Mucosa of descending colon (tissue), 3 donors: Measurements from ENCODE around the gene GRB14. TPM values are rescaled to one million over a fixed set of nuclear protein-coding genes. Genes with fewer than 3 reads are reported as not detected.

Source experiments
- ATAC-seq: fragments of 200-7000 bp; cut with Tn5 transposase; one replicate; pipeline ENCODE4 v1.9.1; 2020; ENCODE audit warnings: mild to moderate bottlenecking, moderate library complexity
- DNase-seq, 3 donors: peaks; one replicate each; pipeline ENCODE4 v3.0.0-alpha.2; 2020
- H3K36me3 ChIP-seq: fragments of 200-600 bp; one replicate; pipeline ENCODE4 v1.8.0; 2021; ENCODE audit warnings: low read depth, mild to moderate bottlenecking
- H3K4me1 ChIP-seq: fragments of 200-600 bp; one replicate; pipeline ENCODE4 v1.8.0; 2021; ENCODE audit warnings: low read depth, mild to moderate bottlenecking
- H3K4me3 ChIP-seq: fragments of 200-600 bp; one replicate; pipeline ENCODE4 v1.8.0; 2021; ENCODE audit warnings: mild to moderate bottlenecking
- H3K9me3 ChIP-seq: fragments of 200-600 bp; one replicate; pipeline ENCODE4 v1.8.0; 2021; ENCODE audit warnings: mild to moderate bottlenecking
- CTCF ChIP-seq: fragments of 200-600 bp; IDR thresholded peaks from one replicate; pipeline ENCODE4 v1.8.0; 2022; ENCODE audit warnings: antibody characterized with exemption, mild to moderate bottlenecking
- intact Hi-C, 2 donors: fragments of 100-400 bp; cut with DNase I in 1 of 2; cut with micrococcal nuclease in 1 of 2; formaldehyde crosslinking; loops; one replicate each; pipeline versions ENCODE4 v1.11.0 to v1.11.1; 2022; cut with DNase I, micrococcal nuclease
- total RNA-seq, 3 donors: library from RNA; stranded (reverse); fragmentation: NEBNext Ultra II Directional in 2 of 3; extraction: Animal tissue kit (Norgen Biotek cat#: 25700) in 2 of 3; gene quantifications; one replicate each; pipeline versions ENCODE4 v1.2.1 to v1.2.4, GENCODE V29; 2021 to 2023
- donor health status: DM: no; HTN: no; CAD: no; lungs with moderate emphysema.
- donor health status: DM: no; HTN: no; CAD: no.
- donor health status: DM: no; HTN: yes; CAD: no.

The GRB14 gene
- total RNA-seq, 3 donors from 2014 or later = 0.77 to 3.4 (median 1.5) TPM

- DNase-seq = no peak
- intact Hi-C loops = no loop called here
- Histone ChIP-seq H3K36me3 (no peaks in the 10 kb centered on the region), H3K4me3 (no peak overlapping the region), H3K4me1 (no peaks in the 10 kb centered on the region), H3K9me3 (no peaks in the 10 kb centered on the region)
- TF ChIP-seq CTCF = no peak
- no peak for ATAC-seq
These were observed 40.8 kb upstream of the GRB14 start for GRCh38 chr2:164662066-164662465.

GRCh38 chr2:164661349-164661748 is 40.1 kb upstream of the GRB14 start:
- intact Hi-C loops = no loop called here
- H3K36me3 ChIP-seq = no peaks in the 10 kb centered on the region
- no peak overlapping the region for H3K4me3 ChIP-seq
- TF ChIP-seq CTCF = no peak
- no peak for ATAC-seq
- DNase-seq = no peak
- H3K9me3 ChIP-seq = no peaks in the 10 kb centered on the region
- H3K4me1 ChIP-seq = no peaks in the 10 kb centered on the region

- intact Hi-C loops = no loop called here
- no peaks in the 10 kb centered on the region for H3K4me1 ChIP-seq
- DNase-seq (no peak), ATAC-seq (no peak)
- no peaks in the 10 kb centered on the region for H3K9me3 ChIP-seq
- no peaks in the 10 kb centered on the region for H3K36me3 ChIP-seq
- TF ChIP-seq CTCF = no peak
- H3K4me3 ChIP-seq = no peak overlapping the region
These were observed 35.8 kb upstream of the GRB14 start for GRCh38 chr2:164657129-164657528.

- TF ChIP-seq CTCF = no peak
- no peak for ATAC-seq
These were observed 34.5 kb upstream of the GRB14 start for GRCh38 chr2:164655750-164656149.

GRCh38 chr2:164655336-164655735 is 34.1 kb upstream of the GRB14 start:
- TF ChIP-seq CTCF = no peak
- no peak for ATAC-seq

More at GRCh38 chr2:164655750-164656149, 34.5 kb upstream of the GRB14 start:
- intact Hi-C loops = no loop called here
- peaks cover 9% of the 10 kb centered on the region for H3K9me3 ChIP-seq
- no peaks in the 10 kb centered on the region for H3K4me1 ChIP-seq
- H3K4me3 ChIP-seq = no peak overlapping the region
- no peaks in the 10 kb centered on the region for H3K36me3 ChIP-seq
- DNase-seq = no peak

GRCh38 chr2:164651361-164651760 is 30.1 kb upstream of the GRB14 start:
- no peak overlapping the region for H3K4me3 ChIP-seq
- H3K4me1 ChIP-seq = no peaks in the 10 kb centered on the region
- no peak for DNase-seq
- H3K36me3 ChIP-seq = no peaks in the 10 kb centered on the region
- no peak for ATAC-seq
- intact Hi-C loops = no loop called here
- H3K9me3 ChIP-seq = peaks cover 34% of the 10 kb centered on the region
- no peak for TF ChIP-seq CTCF

More at GRCh38 chr2:164655336-164655735, 34.1 kb upstream of the GRB14 start:
- intact Hi-C loops = no loop called here
- H3K4me3 ChIP-seq = no peak overlapping the region
- no peaks in the 10 kb centered on the region for H3K4me1 ChIP-seq
- no peak for DNase-seq
- peaks cover 13% of the 10 kb centered on the region for H3K9me3 ChIP-seq
- H3K36me3 ChIP-seq = no peaks in the 10 kb centered on the region
